ENCODE data around the gene NCBP1.
"Not testable (repeated sequence)": the region's sequence is repeated elsewhere in the genome, so short reads cannot be mapped to it uniquely, and the experiment has no call there.

Gene NCBP1

DNA sequence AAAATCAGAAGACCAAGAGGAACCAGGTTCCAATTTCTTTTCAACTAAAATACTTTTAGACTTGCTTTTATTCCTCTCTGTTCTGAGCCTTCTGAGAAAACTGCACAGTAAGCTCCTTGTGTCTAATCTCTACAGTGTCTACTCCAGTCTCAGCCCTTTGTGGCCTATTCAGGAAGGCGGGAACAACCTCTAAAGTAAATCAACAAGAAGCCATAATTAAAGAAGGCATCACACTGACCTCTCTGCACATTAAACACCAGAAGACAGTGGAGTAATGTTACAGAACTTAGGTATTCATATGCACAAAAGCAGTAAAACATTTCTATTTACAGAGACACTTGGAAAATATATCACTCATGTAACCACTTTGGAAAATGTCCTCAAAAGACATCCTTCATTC, 48.6 kb downstream of the NCBP1 start:
- Mint-ChIP-seq H3K9me3 (no peaks in the 10 kb centered on the region), H3K36me3 (ENCODE audit: low read depth) (peaks cover 56% of the 10 kb centered on the region), H3K27me3 (no peaks in the 10 kb centered on the region), H3K4me3 (no peak overlapping the region), H3K4me1 (ENCODE audit: low read depth) (no peaks in the 10 kb centered on the region), H3K27ac (peak overlapping the region; percentile 62)

DNA sequence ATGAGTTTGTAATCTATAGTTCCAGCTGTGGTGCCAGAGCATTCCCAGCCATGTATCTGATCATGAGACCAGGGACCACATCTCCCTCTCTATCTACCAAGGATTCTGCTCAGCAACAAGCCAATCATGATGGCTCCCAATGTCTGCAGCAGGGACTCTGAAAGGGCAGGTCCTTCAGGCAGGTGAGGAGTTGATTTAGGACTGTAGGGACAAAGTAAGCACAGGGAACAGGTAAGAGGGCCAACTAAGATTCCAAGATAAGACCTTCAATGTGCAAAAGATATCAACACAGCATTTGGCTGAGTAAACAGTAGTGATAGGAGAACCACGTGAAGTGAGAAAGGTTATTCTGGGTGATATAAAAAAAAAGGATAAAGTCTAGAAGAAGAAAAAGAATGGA, 55.0 kb downstream of the NCBP1 start:
- Mint-ChIP-seq H3K27me3 (no peaks in the 10 kb centered on the region), H3K9me3 (no peaks in the 10 kb centered on the region), H3K27ac (no peak overlapping the region), H3K4me3 (no peak overlapping the region), H3K4me1 (ENCODE audit: low read depth) (peaks cover 9% of the 10 kb centered on the region), H3K36me3 (ENCODE audit: low read depth) (peaks cover 57% of the 10 kb centered on the region)

GRCh38 chr9:97689401-97690180, 56.0 kb downstream of the NCBP1 start:
- H3K4me3 Mint-ChIP-seq: no peak overlapping the region
- H3K36me3 Mint-ChIP-seq (ENCODE audit: low read depth): peaks cover 55% of the 10 kb centered on the region
- no peaks in the 10 kb centered on the region for H3K9me3 Mint-ChIP-seq
- no peak overlapping the region for H3K27ac Mint-ChIP-seq
- H3K27me3 Mint-ChIP-seq: no peaks in the 10 kb centered on the region
- H3K4me1 Mint-ChIP-seq (ENCODE audit: low read depth): peaks cover 18% of the 10 kb centered on the region

DNA sequence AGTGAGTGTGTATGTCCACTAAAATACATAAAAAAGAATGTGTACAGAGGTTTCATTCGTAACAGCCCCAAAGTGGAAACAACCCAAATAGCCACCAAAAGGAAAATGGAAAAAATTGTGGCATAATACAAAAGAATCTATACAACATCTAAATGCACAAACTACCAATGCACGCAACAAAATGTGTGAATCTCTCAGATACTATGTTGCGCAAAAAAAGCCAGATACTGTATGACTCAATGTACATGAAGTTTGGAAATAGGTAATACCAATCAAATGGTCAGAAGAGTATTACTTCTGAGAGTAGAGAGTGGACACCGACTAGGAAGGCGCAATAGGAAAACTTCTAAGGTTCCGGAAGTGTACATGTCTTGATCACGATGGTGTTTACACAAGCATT, 61.1 kb downstream of the NCBP1 start:
- Mint-ChIP-seq H3K27ac (no peak overlapping the region), H3K27me3 (no peaks in the 10 kb centered on the region), H3K36me3 (ENCODE audit: low read depth) (peaks cover 36% of the 10 kb centered on the region), H3K9me3 (no peaks in the 10 kb centered on the region), H3K4me1 (ENCODE audit: low read depth) (peaks cover 58% of the 10 kb centered on the region), H3K4me3 (peak overlapping the region; percentile 95)

DNA sequence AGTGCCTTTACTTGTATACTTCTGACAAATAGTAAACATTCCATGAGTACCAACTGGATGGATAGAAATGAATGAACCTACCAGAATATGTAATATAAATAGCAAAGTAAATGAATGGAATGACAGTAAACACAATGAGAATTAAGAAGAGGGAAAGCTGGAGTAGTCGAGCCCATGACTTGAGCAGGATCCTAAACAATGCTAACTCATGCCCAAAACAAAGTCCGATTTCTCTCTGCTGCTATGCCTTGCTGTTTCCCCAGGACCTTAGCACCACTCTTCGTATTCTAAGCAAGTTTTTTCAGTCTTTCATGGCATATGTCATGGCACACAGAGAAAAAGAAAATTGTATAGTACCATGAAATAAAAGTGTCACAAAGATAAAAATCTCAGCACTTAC, 61.8 kb downstream of the NCBP1 start:
- peak overlapping the region; percentile 95 for H3K4me3 Mint-ChIP-seq
- peaks cover 31% of the 10 kb centered on the region for H3K36me3 Mint-ChIP-seq (ENCODE audit: low read depth)
- H3K9me3 Mint-ChIP-seq: no peaks in the 10 kb centered on the region
- H3K4me1 Mint-ChIP-seq (ENCODE audit: low read depth): peaks cover 58% of the 10 kb centered on the region
- H3K27ac Mint-ChIP-seq: peak overlapping the region; percentile 61
- H3K27me3 Mint-ChIP-seq: no peaks in the 10 kb centered on the region

GRCh38 chr9:97695995-97696802, 62.6 kb downstream of the NCBP1 start:
- Mint-ChIP-seq H3K4me1 (ENCODE audit: low read depth) (peaks cover 66% of the 10 kb centered on the region), H3K9me3 (no peaks in the 10 kb centered on the region), H3K27ac (peak overlapping the region; percentile 86), H3K36me3 (ENCODE audit: low read depth) (peaks cover 27% of the 10 kb centered on the region), H3K27me3 (no peaks in the 10 kb centered on the region), H3K4me3 (peak overlapping the region; percentile 95)

GRCh38 chr9:97696803-97697601, 63.4 kb downstream of the NCBP1 start, which contains the start of gene XPA:
XPA (minus strand) TSS chr9:97697340; CDS start chr9:97697292, 48 bp downstream.
- H3K4me1 Mint-ChIP-seq (ENCODE audit: low read depth): peaks cover 74% of the 10 kb centered on the region
- peak within 1 kb of the TSS; percentile 95 for H3K4me3 Mint-ChIP-seq
- H3K27me3 Mint-ChIP-seq: no peaks in the 10 kb centered on the region
- H3K27ac Mint-ChIP-seq: peak within 1 kb of the TSS; percentile 90
- H3K9me3 Mint-ChIP-seq: no peaks in the 10 kb centered on the region
- H3K36me3 Mint-ChIP-seq (ENCODE audit: low read depth): peaks cover 26% of the 10 kb centered on the region

DNA sequence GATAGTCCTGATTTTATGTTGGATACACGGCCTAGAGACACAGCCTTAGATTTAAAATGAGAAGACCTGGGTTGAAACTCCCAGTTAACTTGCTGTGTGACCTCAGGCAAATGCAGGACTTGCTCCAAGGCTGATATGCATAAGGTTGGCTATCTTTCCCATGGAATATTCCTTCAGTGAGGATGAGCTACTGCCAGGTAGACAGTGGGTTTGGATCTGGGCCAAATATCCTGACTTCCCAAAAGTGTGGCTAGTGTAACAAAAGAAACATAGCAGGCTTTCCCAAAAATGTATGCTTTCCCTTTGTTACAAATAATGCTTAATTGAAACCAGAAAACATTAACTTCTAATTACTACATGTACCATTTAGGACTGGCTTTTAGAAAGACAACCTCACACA, 64.2 kb downstream of the NCBP1 start:
- Mint-ChIP-seq H3K4me3 (peak overlapping the region; percentile 95), H3K27me3 (no peaks in the 10 kb centered on the region)

DNA sequence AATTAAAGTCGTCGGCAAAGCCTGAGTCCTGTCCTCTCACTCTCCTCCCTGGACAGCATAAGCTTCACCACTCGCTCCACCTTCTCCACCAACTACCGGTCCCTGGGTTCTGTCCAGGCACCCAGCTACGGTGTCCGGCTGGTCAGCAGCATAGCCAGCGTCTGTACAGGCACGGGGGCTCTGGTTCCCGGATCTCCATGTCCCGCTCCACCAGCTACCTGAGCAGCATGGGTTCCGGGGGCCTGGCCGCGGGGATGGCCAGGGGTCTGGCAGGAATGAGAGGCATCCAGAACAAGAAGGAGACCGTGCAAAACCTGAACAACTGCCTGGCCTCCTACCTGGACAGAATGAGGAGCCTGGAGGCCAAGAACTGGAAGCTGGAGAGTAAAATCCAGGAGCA, 65.2 kb downstream of the NCBP1 start:
- H3K4me3 Mint-ChIP-seq: no peak overlapping the region
- H3K27me3 Mint-ChIP-seq: no peaks in the 10 kb centered on the region
- H3K9me3 Mint-ChIP-seq: no peaks in the 10 kb centered on the region
- H3K27ac Mint-ChIP-seq: no peak overlapping the region
- H3K4me1 Mint-ChIP-seq (ENCODE audit: low read depth): peaks cover 77% of the 10 kb centered on the region
- H3K36me3 Mint-ChIP-seq (ENCODE audit: low read depth): peaks cover 13% of the 10 kb centered on the region

More for the DNA sequence above, 64.2 kb downstream of the NCBP1 start:
- Mint-ChIP-seq H3K9me3 (no peaks in the 10 kb centered on the region), H3K4me1 (ENCODE audit: low read depth) (peaks cover 77% of the 10 kb centered on the region), H3K36me3 (ENCODE audit: low read depth) (peaks cover 20% of the 10 kb centered on the region), H3K27ac (peak overlapping the region; percentile 90)

DNA sequence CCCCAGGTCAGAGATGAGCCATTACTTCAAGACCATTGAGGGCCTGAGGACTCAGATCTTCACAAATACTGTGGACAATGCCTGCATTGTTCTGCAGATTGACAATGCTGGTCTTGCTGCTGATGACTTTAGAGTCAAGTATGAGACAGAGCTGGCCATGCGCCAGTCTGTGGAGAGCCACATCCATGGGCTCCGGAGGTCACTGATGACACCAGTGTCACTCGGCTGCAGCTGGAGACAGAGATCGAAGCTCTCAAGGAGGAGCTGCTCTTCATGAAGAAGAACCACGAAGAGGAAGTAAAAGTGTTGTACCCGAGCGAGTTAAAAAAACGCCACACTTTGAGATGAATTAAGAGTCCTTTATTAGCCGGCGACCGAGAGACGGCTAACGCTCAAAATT, 65.7 kb downstream of the NCBP1 start:
- not testable (repeated sequence) for H3K27me3 Mint-ChIP-seq; H3K9me3 Mint-ChIP-seq; H3K4me3 Mint-ChIP-seq; H3K27ac Mint-ChIP-seq; H3K36me3 Mint-ChIP-seq (ENCODE audit: low read depth)
- peaks cover 77% of the 10 kb centered on the region for H3K4me1 Mint-ChIP-seq (ENCODE audit: low read depth)

DNA sequence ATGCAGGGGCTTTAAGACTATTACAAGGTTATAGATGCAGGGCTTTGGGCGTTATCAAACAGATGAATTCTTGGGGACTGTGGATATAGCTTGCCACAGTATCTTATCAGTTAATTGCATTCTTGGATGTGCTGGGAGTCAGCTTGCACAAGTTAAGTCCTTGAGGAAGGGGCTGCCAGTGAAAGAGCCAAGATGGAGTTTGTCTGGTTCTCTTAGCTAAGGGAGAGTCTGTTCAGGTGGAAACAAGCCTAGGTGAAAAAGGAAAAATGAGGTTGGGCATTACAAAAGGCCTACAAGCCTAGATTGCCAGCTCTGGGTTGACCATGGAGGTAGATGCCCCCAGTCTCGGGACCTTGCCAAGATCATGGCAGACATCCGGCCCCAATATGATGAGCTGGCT, 66.2 kb downstream of the NCBP1 start:
- H3K4me3 Mint-ChIP-seq; H3K36me3 Mint-ChIP-seq (ENCODE audit: low read depth); H3K27ac Mint-ChIP-seq; H3K9me3 Mint-ChIP-seq; H3K27me3 Mint-ChIP-seq: not testable (repeated sequence)
- H3K4me1 Mint-ChIP-seq (ENCODE audit: low read depth): peaks cover 77% of the 10 kb centered on the region

DNA sequence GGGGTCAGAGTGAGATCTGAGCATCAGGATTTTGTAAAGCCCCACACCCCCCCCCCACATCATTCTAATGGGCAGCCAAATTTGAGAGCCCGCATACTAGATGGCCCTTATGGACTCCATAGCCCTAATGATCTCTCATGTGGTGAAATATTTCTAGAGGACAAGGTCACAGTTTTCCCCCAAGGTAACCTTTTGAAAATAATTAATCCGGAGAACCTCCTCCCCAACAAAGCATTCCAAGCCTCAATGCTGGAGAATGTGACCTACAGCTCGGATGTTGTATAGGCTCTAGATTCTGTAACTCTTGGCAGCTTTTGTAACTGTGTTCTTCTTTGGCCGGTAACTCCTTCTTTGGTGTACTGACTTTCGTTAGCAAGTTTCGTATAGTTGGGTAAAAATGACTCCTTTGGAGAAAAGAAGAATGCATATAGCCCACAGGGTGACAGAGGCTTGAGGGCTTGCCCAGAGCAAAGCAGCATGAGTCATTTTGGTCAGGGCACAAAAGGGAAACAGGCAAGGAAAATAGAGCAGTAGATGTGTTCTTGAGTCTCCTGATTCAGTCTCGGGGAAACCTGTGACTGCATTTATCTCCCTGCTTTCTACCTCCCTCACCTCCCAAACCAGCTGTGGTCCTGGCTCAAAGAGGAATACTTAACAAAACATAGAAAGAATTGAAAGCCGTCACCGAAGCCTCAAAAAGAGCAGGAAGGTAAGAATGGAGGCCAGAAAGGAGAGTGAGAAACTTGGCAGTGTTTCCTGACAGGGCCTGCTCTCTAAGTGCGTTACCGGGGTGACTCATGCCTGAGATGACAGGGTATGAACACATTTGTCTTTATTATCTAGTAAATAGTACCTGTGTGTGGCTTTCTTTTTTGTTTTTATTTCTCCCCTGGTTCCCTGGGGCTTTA, 70.1 kb downstream of the NCBP1 start:
- H3K4me1 Mint-ChIP-seq (ENCODE audit: low read depth): peaks cover 58% of the 10 kb centered on the region
- H3K36me3 Mint-ChIP-seq (ENCODE audit: low read depth): no peaks in the 10 kb centered on the region
- H3K27me3 Mint-ChIP-seq: peaks cover 18% of the 10 kb centered on the region
- peak overlapping the region; percentile 87 for H3K27ac Mint-ChIP-seq
- H3K9me3 Mint-ChIP-seq: no peaks in the 10 kb centered on the region
- peak overlapping the region; percentile 59 for H3K4me3 Mint-ChIP-seq

DNA sequence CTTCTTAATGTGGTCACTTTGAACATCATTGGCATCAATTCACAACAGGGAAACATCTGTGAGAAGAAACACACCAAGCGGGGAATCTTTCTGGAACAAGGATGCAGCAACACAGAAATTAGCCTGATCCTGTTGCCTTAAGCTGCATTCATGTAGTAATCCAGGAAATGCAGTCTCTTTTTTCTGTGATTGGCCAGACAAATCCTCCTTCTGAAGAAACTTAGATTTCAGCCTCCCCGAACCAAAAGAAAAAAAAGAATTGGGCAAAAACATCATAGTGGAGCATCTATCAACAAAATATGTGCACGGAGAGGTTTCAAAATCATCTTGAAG, 70.7 kb downstream of the NCBP1 start:
- Mint-ChIP-seq H3K4me1 (ENCODE audit: low read depth) (peaks cover 52% of the 10 kb centered on the region), H3K4me3 (no peak overlapping the region), H3K27ac (peak overlapping the region; percentile 87), H3K27me3 (peaks cover 20% of the 10 kb centered on the region), H3K9me3 (no peaks in the 10 kb centered on the region), H3K36me3 (ENCODE audit: low read depth) (no peaks in the 10 kb centered on the region)

GRCh38 chr9:97704851-97705250, 71.2 kb downstream of the NCBP1 start:
- H3K36me3 Mint-ChIP-seq (ENCODE audit: low read depth): no peaks in the 10 kb centered on the region
- no peak overlapping the region for H3K4me3 Mint-ChIP-seq
- peaks cover 21% of the 10 kb centered on the region for H3K27me3 Mint-ChIP-seq
- no peaks in the 10 kb centered on the region for H3K9me3 Mint-ChIP-seq
- H3K27ac Mint-ChIP-seq: no peak overlapping the region
- peaks cover 49% of the 10 kb centered on the region for H3K4me1 Mint-ChIP-seq (ENCODE audit: low read depth)

All from stimulated activated naive CD8-positive, alpha-beta T cell treated with anti-CD3 and anti-CD28 coated beads, Interleukin-15, Interleukin-2, amounts not matched to agents 100 ng/mL and 50 ng/mL, for 24 hours (primary cell).